ENCODE data around the gene BPIFB1. TPM values are rescaled to one million over a fixed set of nuclear protein-coding genes. Genes with fewer than 3 reads are reported as not detected.

BPIFB1 gene
- total and polyA plus RNA-seq, 9 of the 15 experiments (the other 6 are each of a cell fraction or from before 2014, with no cell fraction given), result not detected

DNA sequence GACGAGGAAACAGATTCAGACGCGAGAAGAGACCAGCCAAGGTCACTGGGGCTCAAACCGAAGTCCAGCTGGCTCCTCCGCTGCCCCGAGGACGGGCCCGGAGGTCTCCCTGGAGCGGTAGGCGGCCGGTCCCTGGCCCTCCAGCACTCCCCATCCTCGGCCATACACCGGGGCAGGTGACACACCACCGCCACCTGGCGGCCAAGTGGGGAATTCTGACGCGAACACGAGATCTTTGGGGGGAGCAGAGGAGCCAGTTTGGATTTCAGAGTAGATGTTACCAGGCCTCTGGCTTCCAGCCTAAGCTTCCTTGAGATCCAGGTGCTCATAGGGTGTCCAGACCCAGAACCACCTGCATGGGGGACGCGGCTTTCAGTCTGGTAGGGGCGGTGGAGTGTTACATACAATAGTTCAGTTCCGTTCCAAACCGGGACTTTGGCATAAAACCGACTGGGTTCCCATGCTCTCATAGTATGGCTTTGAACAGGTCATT lies 16.1 kb downstream of the BPIFB1 start (continued):
- TF ChIP-seq, protein P1, sequence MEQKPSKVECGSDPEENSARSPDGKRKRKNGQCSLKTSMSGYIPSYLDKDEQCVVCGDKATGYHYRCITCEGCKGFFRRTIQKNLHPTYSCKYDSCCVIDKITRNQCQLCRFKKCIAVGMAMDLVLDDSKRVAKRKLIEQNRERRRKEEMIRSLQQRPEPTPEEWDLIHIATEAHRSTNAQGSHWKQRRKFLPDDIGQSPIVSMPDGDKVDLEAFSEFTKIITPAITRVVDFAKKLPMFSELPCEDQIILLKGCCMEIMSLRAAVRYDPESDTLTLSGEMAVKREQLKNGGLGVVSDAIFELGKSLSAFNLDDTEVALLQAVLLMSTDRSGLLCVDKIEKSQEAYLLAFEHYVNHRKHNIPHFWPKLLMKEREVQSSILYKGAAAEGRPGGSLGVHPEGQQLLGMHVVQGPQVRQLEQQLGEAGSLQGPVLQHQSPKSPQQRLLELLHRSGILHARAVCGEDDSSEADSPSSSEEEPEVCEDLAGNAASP (IDR thresholded peaks at IDR 0.05), result no peak
- TF ChIP-seq, protein P2, sequence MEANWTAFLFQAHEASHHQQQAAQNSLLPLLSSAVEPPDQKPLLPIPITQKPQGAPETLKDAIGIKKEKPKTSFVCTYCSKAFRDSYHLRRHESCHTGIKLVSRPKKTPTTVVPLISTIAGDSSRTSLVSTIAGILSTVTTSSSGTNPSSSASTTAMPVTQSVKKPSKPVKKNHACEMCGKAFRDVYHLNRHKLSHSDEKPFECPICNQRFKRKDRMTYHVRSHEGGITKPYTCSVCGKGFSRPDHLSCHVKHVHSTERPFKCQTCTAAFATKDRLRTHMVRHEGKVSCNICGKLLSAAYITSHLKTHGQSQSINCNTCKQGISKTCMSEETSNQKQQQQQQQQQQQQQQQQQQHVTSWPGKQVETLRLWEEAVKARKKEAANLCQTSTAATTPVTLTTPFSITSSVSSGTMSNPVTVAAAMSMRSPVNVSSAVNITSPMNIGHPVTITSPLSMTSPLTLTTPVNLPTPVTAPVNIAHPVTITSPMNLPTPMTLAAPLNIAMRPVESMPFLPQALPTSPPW (CRISPR knock-in tag; IDR thresholded peaks at IDR 0.05), result peak; percentile 31; the same call in 1 of the 2 replicates
- TF ChIP-seq MTA1 (IDR thresholded peaks at IDR 0.05; ENCODE audit: borderline replicate concordance) (no peak), ZNF217 (CRISPR knock-in tag; IDR thresholded peaks at IDR 0.05) (no peak), JUND (IDR thresholded peaks at IDR 0.05; ENCODE audit: borderline replicate concordance, low read depth, low read length) (0 out of 2 replicates have a peak, but pooled peaks have one; percentile 27), JUND (tag; IDR thresholded peaks at IDR 0.05; ENCODE audit: borderline replicate concordance, low read depth, low read length) (no peak), MYC (IDR thresholded peaks at IDR 0.05; ENCODE audit: low read depth, low read length) (0 out of 2 replicates have a peak, but pooled peaks have one; percentile 11), MYC (CRISPR knock-in tag; IDR thresholded peaks at IDR 0.05; ENCODE audit: borderline replicate concordance, low read depth) (no peak)
- TF ChIP-seq, protein P3, sequence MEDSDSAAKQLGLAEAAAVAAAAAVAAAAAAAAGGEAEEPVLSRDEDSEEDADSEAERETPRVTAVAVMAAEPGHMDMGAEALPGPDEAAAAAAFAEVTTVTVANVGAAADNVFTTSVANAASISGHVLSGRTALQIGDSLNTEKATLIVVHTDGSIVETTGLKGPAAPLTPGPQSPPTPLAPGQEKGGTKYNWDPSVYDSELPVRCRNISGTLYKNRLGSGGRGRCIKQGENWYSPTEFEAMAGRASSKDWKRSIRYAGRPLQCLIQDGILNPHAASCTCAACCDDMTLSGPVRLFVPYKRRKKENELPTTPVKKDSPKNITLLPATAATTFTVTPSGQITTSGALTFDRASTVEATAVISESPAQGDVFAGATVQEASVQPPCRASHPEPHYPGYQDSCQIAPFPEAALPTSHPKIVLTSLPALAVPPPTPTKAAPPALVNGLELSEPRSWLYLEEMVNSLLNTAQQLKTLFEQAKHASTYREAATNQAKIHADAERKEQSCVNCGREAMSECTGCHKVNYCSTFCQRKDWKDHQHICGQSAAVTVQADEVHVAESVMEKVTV (CRISPR knock-in tag; IDR thresholded peaks at IDR 0.05), result peak; percentile 47; the same call in 1 of the 2 replicates
- TF ChIP-seq, protein P4, sequence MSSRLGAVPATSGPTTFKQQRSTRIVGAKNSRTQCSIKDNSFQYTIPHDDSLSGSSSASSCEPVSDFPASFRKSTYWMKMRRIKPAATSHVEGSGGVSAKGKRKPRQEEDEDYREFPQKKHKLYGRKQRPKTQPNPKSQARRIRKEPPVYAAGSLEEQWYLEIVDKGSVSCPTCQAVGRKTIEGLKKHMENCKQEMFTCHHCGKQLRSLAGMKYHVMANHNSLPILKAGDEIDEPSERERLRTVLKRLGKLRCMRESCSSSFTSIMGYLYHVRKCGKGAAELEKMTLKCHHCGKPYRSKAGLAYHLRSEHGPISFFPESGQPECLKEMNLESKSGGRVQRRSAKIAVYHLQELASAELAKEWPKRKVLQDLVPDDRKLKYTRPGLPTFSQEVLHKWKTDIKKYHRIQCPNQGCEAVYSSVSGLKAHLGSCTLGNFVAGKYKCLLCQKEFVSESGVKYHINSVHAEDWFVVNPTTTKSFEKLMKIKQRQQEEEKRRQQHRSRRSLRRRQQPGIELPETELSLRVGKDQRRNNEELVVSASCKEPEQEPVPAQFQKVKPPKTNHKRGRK (tag; IDR thresholded peaks at IDR 0.05), result no peak

Measured in K562 (cell line).